ENCODE results near the gene ARL13A. TPM values are rescaled to one million over a fixed set of nuclear protein-coding genes. Genes with fewer than 3 reads are reported as not detected.

The ARL13A gene
- total RNA-seq, 1 experiment from 2014 or later, result not detected

DNA sequence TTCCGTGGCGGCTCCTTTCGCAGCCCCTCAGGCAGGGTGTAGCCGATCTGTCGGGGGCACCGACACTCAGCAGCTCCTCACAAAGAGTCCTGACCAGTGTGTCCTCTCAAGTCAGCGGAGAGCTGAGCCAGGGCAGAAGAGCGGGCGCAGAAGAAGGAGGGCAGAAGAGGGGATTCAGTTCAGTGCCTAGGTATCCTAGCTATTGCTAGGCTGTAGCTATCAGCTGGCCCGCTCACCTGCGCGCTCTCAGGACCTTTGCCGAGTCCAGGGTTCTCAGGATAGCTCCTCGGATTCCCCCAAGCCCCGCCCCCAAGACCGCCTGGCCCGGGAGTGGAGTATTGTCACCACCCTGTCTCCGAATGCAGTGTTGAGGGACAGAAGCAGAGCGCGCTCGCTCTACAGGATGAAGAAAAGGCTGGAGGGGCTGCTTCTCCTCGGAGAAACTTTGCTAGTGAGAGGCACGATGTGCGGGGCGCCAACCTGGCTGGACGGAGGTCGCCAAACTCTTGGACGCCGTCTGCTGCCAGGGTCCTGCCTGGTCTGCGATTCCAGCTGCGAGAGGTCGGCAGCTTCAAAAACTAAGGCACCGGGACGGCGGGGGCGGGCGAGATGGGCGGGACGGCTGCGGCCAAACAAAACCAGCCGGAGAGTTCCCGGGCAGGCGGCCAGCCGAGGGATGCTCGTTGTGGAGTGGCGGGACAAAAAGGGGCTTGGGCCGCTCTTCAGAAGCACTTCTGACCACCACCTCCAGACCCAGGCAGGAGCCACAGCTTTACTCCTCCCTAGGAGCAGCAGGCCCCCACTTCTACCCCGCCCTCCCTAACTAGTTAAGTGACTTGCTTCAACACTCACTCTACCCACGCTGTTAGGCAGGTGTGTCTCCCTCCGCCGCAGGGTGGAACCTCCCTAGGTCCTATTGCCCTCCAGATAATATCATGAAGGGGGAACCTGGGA is 40.6 kb upstream of the ARL13A start, which contains the start of gene XKRX:
Gene XKRX (minus strand): TSS at position 258 of the 954 bp plus-strand sequence. CDS start 613 bp downstream, outside the sequence.
- POLR2A ChIA-PET, result interaction anchor here (1.3 to 1.8 kb wide), 2 partner anchors 17 to 169 kb away, joined by 6 to 7 read pairs; partner anchors contain the start of gene CENPI
- intact Hi-C loops (cut with micrococcal nuclease; ENCODE audit: unreplicated experiment), result loop anchor here (2.0 to 10.0 kb wide), 3 partner anchors 46 to 126 kb away; partner anchors contain the start of gene TRMT2B
- H3K4me1 ChIP-seq, result peaks cover 13% of the 10 kb centered on the region

DNA sequence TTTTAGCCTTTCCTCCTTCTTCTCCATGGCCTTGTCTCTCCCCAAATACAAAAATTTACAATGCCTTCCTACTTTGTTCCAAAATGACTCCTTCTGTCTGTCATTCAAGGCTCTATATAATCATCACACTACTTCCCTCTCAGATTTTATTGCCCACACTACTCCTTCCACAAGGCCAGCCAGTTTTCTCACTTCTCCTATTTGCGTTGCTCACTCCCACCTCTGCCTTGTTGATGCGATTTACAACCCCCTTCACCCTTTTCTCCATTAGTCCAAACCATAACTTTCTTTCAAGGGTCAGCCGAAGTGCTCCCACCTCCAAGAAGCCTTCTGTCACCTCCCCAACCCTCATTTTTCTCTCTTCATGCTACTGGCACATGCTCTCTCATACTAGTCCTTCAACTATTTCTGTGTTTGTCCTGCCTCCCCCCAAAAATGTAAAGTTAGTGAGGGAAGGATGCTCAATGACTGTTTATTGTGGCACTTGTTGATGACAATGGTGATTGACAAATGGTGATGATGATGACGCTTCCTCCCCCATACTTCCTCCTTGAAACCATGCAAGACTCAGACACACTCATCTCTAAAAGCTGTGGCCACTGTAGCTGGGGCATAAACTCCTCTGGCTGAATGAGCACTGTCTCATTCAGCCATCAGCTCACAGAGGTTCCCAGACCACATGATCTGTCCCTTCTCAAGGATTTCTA is 38.1 kb upstream of the ARL13A start:
- peak overlapping the region; percentile 28 for H3K4me3 Mint-ChIP-seq (ENCODE audit: unreplicated experiment)
- Histone ChIP-seq H3K27me3 (replicated peaks; ENCODE audit: control insufficient read depth, insufficient read depth, low read length) (no peaks in the 10 kb centered on the region), H3K4me3 (ENCODE audit: low read depth, low read length) (no peak overlapping the region), H3K4me1 (no peaks in the 10 kb centered on the region), H3K9me3 (no peaks in the 10 kb centered on the region), H3K36me3 (ENCODE audit: control insufficient read depth, insufficient read depth, low read length) (no peaks in the 10 kb centered on the region)
- DNase-seq, result no peak
- H3K36me3 Mint-ChIP-seq (ENCODE audit: insufficient read depth, unreplicated experiment), result peaks cover 5% of the 10 kb centered on the region
- TF ChIP-seq, protein P1, sequence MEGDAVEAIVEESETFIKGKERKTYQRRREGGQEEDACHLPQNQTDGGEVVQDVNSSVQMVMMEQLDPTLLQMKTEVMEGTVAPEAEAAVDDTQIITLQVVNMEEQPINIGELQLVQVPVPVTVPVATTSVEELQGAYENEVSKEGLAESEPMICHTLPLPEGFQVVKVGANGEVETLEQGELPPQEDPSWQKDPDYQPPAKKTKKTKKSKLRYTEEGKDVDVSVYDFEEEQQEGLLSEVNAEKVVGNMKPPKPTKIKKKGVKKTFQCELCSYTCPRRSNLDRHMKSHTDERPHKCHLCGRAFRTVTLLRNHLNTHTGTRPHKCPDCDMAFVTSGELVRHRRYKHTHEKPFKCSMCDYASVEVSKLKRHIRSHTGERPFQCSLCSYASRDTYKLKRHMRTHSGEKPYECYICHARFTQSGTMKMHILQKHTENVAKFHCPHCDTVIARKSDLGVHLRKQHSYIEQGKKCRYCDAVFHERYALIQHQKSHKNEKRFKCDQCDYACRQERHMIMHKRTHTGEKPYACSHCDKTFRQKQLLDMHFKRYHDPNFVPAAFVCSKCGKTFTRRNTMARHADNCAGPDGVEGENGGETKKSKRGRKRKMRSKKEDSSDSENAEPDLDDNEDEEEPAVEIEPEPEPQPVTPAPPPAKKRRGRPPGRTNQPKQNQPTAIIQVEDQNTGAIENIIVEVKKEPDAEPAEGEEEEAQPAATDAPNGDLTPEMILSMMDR (IDR thresholded peaks at IDR 0.05; ENCODE audit: insufficient read depth in 1 of 2, low read depth in 1 of 2, low read length in 1 of 2, severe bottlenecking in 1 of 2, unreplicated experiment in 1 of 2), result no peak
- intact Hi-C loops (cut with micrococcal nuclease; ENCODE audit: unreplicated experiment), result no loop called here
- H3K27ac Mint-ChIP-seq (ENCODE audit: unreplicated experiment), result no peak overlapping the region
- H3K9me3 Mint-ChIP-seq (ENCODE audit: unreplicated experiment), result peaks cover 15% of the 10 kb centered on the region
- no peaks in the 10 kb centered on the region for H3K27me3 Mint-ChIP-seq (ENCODE audit: insufficient read depth, unreplicated experiment)
- no TSS peak for BruUV-seq (replicated peaks)
- POLR2A ChIA-PET, result no interaction called here
- H3K4me1 Mint-ChIP-seq (ENCODE audit: low read depth, unreplicated experiment), result no peaks in the 10 kb centered on the region
- CTCF ChIA-PET, result no interaction called here

More for the DNA sequence above, 40.6 kb upstream of the ARL13A start, which contains the start of gene XKRX:
- Mint-ChIP-seq H3K27ac (ENCODE audit: unreplicated experiment) (peak within 1 kb of the TSS; percentile 83), H3K36me3 (ENCODE audit: insufficient read depth, unreplicated experiment) (peaks cover 5% of the 10 kb centered on the region), H3K4me3 (ENCODE audit: unreplicated experiment) (peak within 1 kb of the TSS; percentile 88), H3K4me1 (ENCODE audit: low read depth, unreplicated experiment) (peaks cover 7% of the 10 kb centered on the region), H3K27me3 (ENCODE audit: insufficient read depth, unreplicated experiment) (no peaks in the 10 kb centered on the region), H3K9me3 (ENCODE audit: unreplicated experiment) (peaks cover 15% of the 10 kb centered on the region)
- peak; percentile 88 for DNase-seq
- Histone ChIP-seq H3K4me3 (ENCODE audit: low read depth, low read length) (peak within 1 kb of the TSS; percentile 49), H3K36me3 (ENCODE audit: control insufficient read depth, insufficient read depth, low read length) (no peaks in the 10 kb centered on the region), H3K27me3 (replicated peaks; ENCODE audit: control insufficient read depth, insufficient read depth, low read length) (no peaks in the 10 kb centered on the region), H3K9me3 (no peaks in the 10 kb centered on the region)
- TF ChIP-seq, protein P1 (IDR thresholded peaks at IDR 0.05; ENCODE audit: insufficient read depth in 1 of 2, low read depth in 1 of 2, low read length in 1 of 2, severe bottlenecking in 1 of 2, unreplicated experiment in 1 of 2), result no peak
- BruUV-seq (replicated peaks), result no TSS peak
- CTCF ChIA-PET, result interaction anchor here (0.6 to 0.9 kb wide), 2 partner anchors 88 to 169 kb away, joined by 4 read pairs; partner anchors contain the start of gene CENPI

DNA sequence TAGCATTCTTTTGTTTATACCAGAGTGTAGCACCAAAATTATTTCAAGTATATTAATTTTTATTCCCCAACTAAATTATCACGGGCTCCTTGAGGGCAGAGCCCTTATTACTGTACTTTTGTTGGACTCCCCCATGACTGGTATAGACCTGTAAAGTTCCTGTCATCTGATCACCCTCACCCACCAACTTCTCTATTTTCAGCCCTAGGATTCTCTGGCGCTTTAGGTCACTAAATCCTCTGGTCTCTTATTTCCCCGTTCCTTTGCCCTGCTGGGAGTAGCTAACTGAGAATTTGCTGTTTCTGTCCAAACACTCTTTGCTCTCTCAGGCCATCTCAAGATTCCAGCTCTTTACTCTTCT is 37.6 kb upstream of the ARL13A start:
- Mint-ChIP-seq H3K4me1 (ENCODE audit: low read depth, unreplicated experiment) (no peaks in the 10 kb centered on the region), H3K9me3 (ENCODE audit: unreplicated experiment) (peaks cover 15% of the 10 kb centered on the region), H3K27ac (ENCODE audit: unreplicated experiment) (no peak overlapping the region), H3K4me3 (ENCODE audit: unreplicated experiment) (no peak overlapping the region), H3K36me3 (ENCODE audit: insufficient read depth, unreplicated experiment) (peaks cover 5% of the 10 kb centered on the region), H3K27me3 (ENCODE audit: insufficient read depth, unreplicated experiment) (no peaks in the 10 kb centered on the region)
- no peaks in the 10 kb centered on the region for H3K4me1 ChIP-seq
- no peaks in the 10 kb centered on the region for H3K27me3 ChIP-seq (replicated peaks; ENCODE audit: control insufficient read depth, insufficient read depth, low read length)
- intact Hi-C loops (cut with micrococcal nuclease; ENCODE audit: unreplicated experiment), result no loop called here
- no peak for DNase-seq
- POLR2A ChIA-PET, result no interaction called here
- TF ChIP-seq, protein P1 (IDR thresholded peaks at IDR 0.05; ENCODE audit: insufficient read depth in 1 of 2, low read depth in 1 of 2, low read length in 1 of 2, severe bottlenecking in 1 of 2, unreplicated experiment in 1 of 2), result no peak
- no TSS peak for BruUV-seq (replicated peaks)
- H3K9me3 ChIP-seq, result no peaks in the 10 kb centered on the region
- H3K4me3 ChIP-seq (ENCODE audit: low read depth, low read length), result no peak overlapping the region
- CTCF ChIA-PET, result no interaction called here
- H3K36me3 ChIP-seq (ENCODE audit: control insufficient read depth, insufficient read depth, low read length), result no peaks in the 10 kb centered on the region

All from Caco-2 (cell line).